Measurements from ENCODE around the gene RREB1. TPM values are rescaled to one million over a fixed set of nuclear protein-coding genes. Genes with fewer than 3 reads are reported as not detected.

RREB1 gene
- total RNA-seq, 1 experiment from 2014 or later: 11.5 TPM

DNA sequence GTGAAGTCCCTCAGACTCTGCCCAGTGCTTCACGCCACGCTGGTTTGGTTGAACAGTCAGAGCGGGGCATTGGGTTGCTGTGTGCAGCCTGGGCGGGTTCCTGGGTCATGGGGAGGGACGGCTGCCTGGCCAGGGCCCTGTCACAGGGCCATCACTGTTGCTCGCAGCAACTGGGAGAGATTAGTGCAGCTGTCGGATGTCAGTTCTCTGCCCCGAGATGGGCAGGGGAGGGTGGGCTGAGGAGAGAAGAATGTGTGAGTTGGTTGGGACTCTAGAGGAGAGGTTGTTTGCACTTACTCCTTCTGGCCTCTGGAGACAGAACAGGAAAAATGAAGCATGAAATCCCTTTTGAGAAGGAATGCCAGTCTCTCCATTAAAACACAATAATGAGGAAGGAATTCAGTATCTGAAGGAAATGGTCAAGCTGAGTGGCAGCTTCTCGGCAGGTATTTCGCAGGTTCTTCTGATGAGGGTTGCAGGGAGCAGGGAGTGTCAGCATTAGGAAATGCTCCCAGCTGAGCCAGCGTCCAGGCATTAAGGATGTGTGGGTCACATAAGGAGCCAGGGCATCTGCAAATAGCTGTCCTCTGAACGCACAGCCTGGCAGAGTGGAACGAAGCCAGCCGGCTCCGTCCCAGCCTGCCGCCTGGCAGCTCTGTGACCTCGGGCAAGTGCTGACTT is 109.3 kb downstream of the RREB1 start:
- peak; percentile 98 for DNase-seq (ENCODE audit: low read depth)

- peak; percentile 22 for DNase-seq (ENCODE audit: low read depth)
Measured at GRCh38 chr6:7218406-7218988, 110.7 kb downstream of the RREB1 start.

GRCh38 chr6:7219310-7219709 is 111.5 kb downstream of the RREB1 start:
- DNase-seq (ENCODE audit: low read depth): peak; percentile 80

DNA sequence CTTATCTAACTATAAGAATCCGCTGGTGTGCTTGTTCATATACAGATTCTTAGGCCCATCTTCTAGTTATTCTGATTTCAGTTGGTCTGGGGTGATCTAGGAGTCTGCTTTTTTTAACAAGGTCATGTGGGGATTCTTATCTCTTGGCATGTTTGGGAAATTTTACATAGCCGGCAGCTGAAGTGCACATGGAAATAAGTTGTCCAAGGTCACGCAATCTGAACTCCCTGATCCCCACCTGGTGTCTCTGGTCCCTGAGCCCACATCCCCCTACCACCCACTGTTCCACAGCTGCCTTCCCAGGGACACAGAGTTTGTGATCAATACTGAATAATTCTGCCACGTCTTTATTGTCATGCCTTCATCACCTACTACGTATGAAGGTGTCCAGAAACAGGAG is 114.4 kb downstream of the RREB1 start:
- DNase-seq (ENCODE audit: low read depth): no peak

- no peak for DNase-seq (ENCODE audit: low read depth)
Measured at GRCh38 chr6:7224731-7225130, 117.0 kb downstream of the RREB1 start.

DNA sequence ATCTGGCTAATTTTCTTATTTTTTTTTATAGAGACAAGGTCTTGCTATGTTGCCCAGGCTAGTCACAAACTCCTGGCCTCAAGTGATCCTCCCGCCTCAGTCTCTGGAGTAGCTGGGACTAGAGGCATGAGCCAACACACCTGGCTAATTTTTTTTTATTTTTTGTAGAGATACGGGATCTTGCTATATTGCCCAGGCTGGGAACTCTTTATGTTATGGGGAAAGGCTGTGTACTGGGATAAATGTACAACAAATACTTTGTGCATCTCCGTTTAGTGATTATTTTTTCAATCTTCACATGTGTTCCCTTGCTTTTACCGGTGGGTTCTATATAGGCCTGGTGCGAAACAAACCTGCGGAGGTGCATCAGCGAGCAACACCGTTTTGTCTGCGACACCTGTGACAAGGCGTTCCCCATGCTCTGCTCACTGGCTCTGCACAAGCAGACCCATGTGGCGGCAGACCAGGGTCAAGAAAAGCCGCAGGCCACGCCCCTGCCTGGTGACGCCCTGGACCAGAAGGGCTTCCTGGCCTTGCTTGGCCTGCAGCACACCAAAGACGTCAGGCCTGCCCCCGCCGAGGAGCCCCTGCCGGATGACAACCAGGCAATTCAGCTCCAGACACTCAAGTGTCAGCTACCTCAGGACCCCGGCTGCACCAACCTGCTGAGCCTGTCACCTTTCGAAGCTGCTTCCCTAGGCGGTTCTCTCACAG is 121.1 kb downstream of the RREB1 start:
- DNase-seq (ENCODE audit: low read depth): no peak

DNA sequence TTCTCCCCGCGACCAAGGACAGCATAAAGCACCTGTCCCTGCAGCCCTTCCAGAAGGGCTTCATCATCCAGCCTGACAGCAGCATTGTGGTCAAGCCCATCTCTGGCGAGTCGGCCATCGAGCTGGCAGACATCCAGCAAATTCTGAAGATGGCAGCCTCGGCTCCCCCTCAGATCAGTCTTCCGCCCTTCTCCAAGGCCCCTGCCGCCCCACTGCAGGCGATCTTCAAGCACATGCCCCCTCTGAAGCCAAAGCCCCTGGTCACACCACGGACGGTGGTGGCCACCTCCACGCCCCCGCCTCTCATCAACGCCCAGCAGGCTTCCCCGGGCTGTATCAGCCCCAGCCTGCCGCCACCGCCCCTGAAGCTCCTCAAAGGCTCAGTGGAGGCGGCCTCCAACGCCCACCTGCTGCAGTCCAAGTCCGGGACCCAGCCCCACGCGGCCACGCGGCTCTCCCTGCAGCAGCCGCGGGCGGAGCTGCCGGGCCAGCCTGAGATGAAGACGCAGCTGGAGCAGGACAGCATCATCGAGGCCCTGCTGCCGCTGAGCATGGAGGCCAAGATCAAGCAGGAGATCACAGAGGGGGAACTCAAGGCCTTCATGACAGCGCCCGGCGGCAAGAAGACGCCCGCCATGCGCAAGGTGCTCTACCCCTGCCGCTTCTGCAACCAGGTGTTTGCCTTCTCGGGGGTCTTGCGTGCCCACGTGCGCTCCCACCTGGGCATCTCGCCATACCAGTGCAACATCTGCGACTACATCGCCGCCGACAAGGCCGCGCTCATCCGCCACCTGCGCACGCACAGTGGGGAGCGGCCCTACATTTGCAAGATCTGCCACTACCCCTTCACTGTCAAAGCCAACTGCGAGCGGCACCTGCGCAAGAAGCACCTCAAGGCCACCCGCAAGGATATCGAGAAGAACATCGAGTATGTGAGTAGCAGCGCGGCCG is 121.9 kb downstream of the RREB1 start:
- DNase-seq (ENCODE audit: low read depth): no peak

DNA sequence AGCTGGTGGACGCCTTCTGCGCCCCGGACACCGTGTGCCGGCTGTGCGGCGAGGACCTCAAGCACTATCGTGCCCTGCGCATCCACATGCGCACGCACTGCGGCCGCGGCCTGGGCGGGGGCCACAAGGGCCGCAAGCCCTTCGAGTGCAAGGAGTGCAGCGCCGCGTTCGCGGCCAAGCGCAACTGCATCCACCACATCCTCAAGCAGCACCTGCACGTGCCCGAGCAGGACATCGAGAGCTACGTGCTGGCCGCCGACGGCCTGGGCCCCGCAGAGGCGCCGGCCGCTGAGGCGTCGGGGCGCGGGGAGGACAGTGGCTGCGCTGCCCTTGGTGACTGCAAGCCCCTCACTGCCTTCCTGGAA is 122.5 kb downstream of the RREB1 start:
- no peak for DNase-seq (ENCODE audit: low read depth)

DNA sequence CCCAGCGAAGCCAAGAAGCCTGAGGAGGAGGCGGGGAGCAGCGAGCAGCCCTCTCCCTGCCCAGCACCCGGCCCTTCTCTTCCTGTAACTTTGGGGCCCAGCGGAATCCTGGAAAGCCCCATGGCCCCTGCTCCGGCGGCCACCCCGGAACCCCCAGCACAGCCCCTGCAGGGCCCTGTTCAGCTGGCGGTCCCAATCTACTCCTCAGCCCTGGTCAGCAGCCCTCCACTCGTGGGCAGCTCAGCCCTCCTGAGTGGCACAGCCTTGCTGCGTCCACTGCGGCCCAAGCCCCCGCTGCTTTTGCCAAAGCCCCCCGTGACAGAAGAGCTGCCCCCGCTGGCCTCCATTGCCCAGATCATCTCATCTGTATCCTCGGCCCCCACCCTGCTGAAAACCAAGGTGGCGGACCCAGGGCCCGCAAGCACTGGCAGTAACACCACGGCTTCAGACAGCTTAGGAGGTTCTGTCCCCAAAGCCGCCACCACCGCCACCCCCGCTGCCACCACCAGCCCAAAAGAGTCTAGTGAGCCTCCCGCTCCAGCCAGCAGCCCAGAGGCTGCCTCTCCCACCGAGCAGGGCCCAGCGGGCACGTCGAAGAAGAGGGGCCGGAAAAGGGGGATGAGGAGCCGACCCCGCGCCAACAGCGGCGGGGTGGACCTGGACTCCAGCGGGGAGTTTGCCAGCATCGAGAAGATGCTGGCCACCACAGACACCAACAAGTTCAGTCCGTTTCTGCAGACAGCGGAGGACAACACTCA is 123.4 kb downstream of the RREB1 start:
- no peak for DNase-seq (ENCODE audit: low read depth)

- no peak for DNase-seq (ENCODE audit: low read depth)
Measured at GRCh38 chr6:7232351-7232750, 124.6 kb downstream of the RREB1 start.

- DNase-seq (ENCODE audit: low read depth): no peak
Measured at GRCh38 chr6:7234547-7234946, 126.8 kb downstream of the RREB1 start.

- no peak for DNase-seq (ENCODE audit: low read depth)
Measured at GRCh38 chr6:7235712-7236305, 128.0 kb downstream of the RREB1 start.

GRCh38 chr6:7236306-7237209 is 128.8 kb downstream of the RREB1 start:
- DNase-seq (ENCODE audit: low read depth): no peak

DNA sequence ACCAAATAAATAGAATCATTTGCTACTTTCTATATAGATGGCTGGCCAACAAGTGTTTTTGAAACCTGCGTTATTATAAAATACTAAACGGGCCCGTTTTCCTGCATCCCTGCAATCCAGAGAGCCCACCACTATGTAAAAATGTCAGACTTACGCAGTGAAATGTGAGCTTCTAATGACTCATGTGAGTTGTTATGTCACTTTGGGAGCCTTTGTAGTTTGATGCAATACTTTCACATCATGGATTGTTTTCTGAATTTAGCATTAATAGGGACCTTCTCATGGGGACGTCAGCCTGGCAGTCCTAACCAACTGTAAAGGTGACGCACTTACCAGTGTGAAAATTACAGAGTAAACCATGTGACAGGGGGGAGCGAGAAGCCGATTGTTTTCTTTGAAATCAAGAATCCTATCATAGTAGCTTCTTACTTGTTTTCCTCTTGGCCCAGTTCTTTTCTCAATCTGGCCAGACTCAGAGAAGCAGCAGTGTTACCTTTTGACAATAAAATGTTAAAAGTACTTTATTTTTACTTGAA is 130.0 kb downstream of the RREB1 start:
- DNase-seq (ENCODE audit: low read depth): peak; percentile 25

GRCh38 chr6:7238526-7238899 is 130.8 kb downstream of the RREB1 start:
- DNase-seq (ENCODE audit: low read depth): no peak

- DNase-seq (ENCODE audit: low read depth): peak; percentile 58
Measured at GRCh38 chr6:7238900-7239589, 131.3 kb downstream of the RREB1 start.

GRCh38 chr6:7239590-7239948 is 131.8 kb downstream of the RREB1 start:
- no peak for DNase-seq (ENCODE audit: low read depth)

- DNase-seq (ENCODE audit: low read depth): no peak
Measured at GRCh38 chr6:7240351-7240750, 132.6 kb downstream of the RREB1 start.

- DNase-seq (ENCODE audit: low read depth): no peak
Measured at GRCh38 chr6:7241160-7241559, 133.4 kb downstream of the RREB1 start.

Data from LHCN-M2 (cell line).